Peyer's patch (tissue), 4 donors: Measurements from ENCODE around the gene PGM2.

ENCODE experiments used
- CTCF ChIP-seq, 6 experiments: fragments of 450-650 bp in 4 of 6; fragments of 200-600 bp in 2 of 6; sonication (generic) in 1 of 6; IDR thresholded peaks; one replicate each; pipeline ENCODE4 v1.5.1; 2017 to 2019; ENCODE audit warnings: antibody characterized with exemption in 6 of 6, mild to moderate bottlenecking in 3 of 6, moderate library complexity in 1 of 6
- POLR2A ChIP-seq, 2 donors: fragments of 450-650 bp; IDR thresholded peaks; one replicate each; pipeline ENCODE4 v1.5.1; 2017; ENCODE audit warnings: antibody characterized with exemption in 2 of 2, mild to moderate bottlenecking in 2 of 2, moderate library complexity in 2 of 2

DNA sequence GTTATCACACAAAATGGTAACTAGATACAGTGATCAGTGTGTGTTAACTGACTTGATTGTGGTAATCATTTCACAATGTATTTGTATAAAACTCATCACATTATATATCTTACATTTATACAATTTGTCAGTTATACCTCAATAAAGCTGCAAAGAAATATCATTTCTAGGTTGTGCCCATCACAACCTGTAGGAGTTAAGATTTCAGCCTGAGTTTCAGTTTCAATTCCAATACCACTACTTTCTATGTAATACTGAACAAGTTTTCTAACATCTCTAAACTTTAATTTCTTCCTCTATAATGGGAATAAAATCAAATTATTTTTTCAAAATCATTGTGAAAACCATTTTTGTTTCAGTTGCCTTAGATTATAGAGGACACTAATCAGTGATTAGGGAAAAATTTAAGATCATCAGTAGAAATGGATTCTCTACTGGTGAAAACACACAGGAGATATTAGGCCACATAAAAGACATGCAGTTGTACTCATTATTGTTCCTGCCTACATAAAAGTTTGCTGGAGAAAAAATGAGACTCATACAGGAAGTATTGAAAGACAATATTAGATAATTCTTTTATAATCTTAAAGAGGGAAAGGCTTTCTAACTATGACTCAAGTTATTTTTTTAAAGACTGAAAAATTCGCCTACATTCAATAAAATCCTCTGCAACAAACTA lies 46.0 kb downstream of the PGM2 start:
- TF ChIP-seq CTCF (IDR thresholded peaks at IDR 0.05) (no peak), POLR2A (IDR thresholded peaks at IDR 0.05) (no peak)
